Measurements from ENCODE around the gene PLA2G1B. TPM values are rescaled to one million over a fixed set of nuclear protein-coding genes. Genes with fewer than 3 reads are reported as not detected.

PLA2G1B gene
- total RNA-seq, 2 experiments from 2014 or later: 0.99 TPM; not detected in 1

DNA sequence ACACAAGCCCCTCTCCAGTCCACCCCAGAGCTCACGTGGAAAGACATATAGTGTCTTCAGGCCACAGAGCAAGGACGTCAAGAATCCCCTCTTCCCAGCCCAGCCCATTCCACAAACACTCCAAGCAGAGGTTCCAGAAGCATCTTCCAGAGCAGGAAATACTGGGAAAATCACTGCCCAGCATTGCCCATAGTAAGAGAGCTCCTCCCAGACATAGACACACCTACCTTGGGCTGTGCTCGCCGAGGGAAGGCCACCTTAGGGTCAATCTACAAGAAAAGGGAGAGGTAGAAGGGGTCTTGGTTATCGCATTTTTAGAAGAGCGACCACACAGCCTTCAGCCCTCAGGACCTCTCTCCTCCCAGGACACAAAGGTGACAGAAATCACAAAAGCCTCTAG, 36.9 kb upstream of the PLA2G1B start:
- H3K27ac Mint-ChIP-seq: no peak overlapping the region
- no peak overlapping the region for H3K4me3 Mint-ChIP-seq
- H3K9me3 Mint-ChIP-seq: no peaks in the 10 kb centered on the region
- peaks cover 54% of the 10 kb centered on the region for H3K27me3 Mint-ChIP-seq
- ChIA-PET POLR2A (interaction anchor here (0.7 to 1.2 kb wide), 2 partner anchors 12 to 52 kb away, joined by 3 read pairs; no protein-coding TSS in a partner anchor), CTCF (interaction anchor here (1.4 to 1.9 kb wide), 2 partner anchors 8 to 10 kb away, joined by 3 to 5 read pairs; no protein-coding TSS in a partner anchor)
- TF ChIP-seq, protein P1, sequence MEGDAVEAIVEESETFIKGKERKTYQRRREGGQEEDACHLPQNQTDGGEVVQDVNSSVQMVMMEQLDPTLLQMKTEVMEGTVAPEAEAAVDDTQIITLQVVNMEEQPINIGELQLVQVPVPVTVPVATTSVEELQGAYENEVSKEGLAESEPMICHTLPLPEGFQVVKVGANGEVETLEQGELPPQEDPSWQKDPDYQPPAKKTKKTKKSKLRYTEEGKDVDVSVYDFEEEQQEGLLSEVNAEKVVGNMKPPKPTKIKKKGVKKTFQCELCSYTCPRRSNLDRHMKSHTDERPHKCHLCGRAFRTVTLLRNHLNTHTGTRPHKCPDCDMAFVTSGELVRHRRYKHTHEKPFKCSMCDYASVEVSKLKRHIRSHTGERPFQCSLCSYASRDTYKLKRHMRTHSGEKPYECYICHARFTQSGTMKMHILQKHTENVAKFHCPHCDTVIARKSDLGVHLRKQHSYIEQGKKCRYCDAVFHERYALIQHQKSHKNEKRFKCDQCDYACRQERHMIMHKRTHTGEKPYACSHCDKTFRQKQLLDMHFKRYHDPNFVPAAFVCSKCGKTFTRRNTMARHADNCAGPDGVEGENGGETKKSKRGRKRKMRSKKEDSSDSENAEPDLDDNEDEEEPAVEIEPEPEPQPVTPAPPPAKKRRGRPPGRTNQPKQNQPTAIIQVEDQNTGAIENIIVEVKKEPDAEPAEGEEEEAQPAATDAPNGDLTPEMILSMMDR (IDR thresholded peaks at IDR 0.05): no peak
- no peak for ATAC-seq
- H3K4me1 Mint-ChIP-seq (ENCODE audit: low read depth): peaks cover 6% of the 10 kb centered on the region
- intact Hi-C loops (cut with micrococcal nuclease): no loop called here
- H3K36me3 Mint-ChIP-seq (ENCODE audit: low read depth): no peaks in the 10 kb centered on the region
- no peak for DNase-seq

DNA sequence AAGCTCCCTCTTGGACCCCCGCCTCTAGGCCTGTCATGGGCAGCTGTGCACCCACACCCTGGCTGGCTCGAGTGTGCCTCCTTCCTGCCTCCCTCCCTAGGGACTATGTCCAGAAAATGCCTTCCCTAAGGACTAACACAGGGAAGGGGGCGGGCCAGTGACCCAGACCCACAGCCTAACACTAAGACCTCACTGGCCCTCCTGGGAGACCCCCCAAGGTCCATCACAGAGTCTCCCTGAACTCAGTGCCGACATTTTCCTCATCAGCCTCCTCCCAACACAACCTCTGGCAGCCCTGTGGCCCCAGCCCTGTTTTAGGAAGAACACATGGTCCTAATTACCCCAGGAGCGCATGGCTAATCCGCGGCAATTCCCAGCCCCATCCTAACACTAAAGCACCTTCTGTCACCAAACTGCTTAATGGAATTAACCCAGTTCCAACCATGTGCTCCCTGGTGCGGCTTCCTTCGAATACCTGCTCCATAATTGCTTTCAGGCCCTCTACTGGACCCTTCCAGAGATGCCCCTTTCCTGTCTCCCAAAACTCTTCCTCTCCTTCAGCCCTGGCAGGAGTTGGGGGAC, 35.8 kb upstream of the PLA2G1B start:
- intact Hi-C loops (cut with micrococcal nuclease): no loop called here
- Mint-ChIP-seq H3K4me1 (ENCODE audit: low read depth) (peaks cover 6% of the 10 kb centered on the region), H3K4me3 (no peak overlapping the region), H3K27ac (no peak overlapping the region), H3K9me3 (no peaks in the 10 kb centered on the region), H3K27me3 (peaks cover 57% of the 10 kb centered on the region), H3K36me3 (ENCODE audit: low read depth) (no peaks in the 10 kb centered on the region)
- DNase-seq (no peak), ATAC-seq (no peak)
- TF ChIP-seq, protein P1 (IDR thresholded peaks at IDR 0.05): no peak
- ChIA-PET POLR2A (interaction anchor here (0.7 to 1.2 kb wide), 2 partner anchors 13 to 53 kb away, joined by 3 read pairs; no protein-coding TSS in a partner anchor), CTCF (interaction anchor here (1.5 to 1.9 kb wide), 3 partner anchors 9 to 67 kb away, joined by 3 to 5 read pairs (median 4); no protein-coding TSS in a partner anchor)

GRCh38 chr12:120362516-120363273, 35.1 kb upstream of the PLA2G1B start:
- Mint-ChIP-seq H3K36me3 (ENCODE audit: low read depth) (no peaks in the 10 kb centered on the region), H3K4me1 (ENCODE audit: low read depth) (peaks cover 4% of the 10 kb centered on the region), H3K9me3 (no peaks in the 10 kb centered on the region), H3K27me3 (peaks cover 59% of the 10 kb centered on the region), H3K27ac (no peak overlapping the region), H3K4me3 (no peak overlapping the region)
- POLR2A ChIA-PET: no interaction called here
- ATAC-seq (no peak), DNase-seq (no peak)
- TF ChIP-seq, protein P1 (IDR thresholded peaks at IDR 0.05): no peak
- intact Hi-C loops (cut with micrococcal nuclease): no loop called here
- CTCF ChIA-PET: interaction anchor here (1.5 to 1.6 kb wide), 2 partner anchors 45 to 67 kb away, joined by 3 to 4 read pairs; no protein-coding TSS in a partner anchor

GRCh38 chr12:120361506-120362208, 34.1 kb upstream of the PLA2G1B start:
- no peaks in the 10 kb centered on the region for H3K36me3 Mint-ChIP-seq (ENCODE audit: low read depth)
- ATAC-seq (peak; percentile 50), DNase-seq (peak; percentile 59)
- ChIA-PET POLR2A (no interaction called here), CTCF (interaction anchor here (1.5 kb wide), 1 partner anchor 68 kb away, joined by 4 read pairs; no protein-coding TSS in a partner anchor)
- intact Hi-C loops (cut with micrococcal nuclease): no loop called here
- H3K27ac Mint-ChIP-seq: no peak overlapping the region
- TF ChIP-seq, protein P1 (IDR thresholded peaks at IDR 0.05): no peak
- H3K27me3 Mint-ChIP-seq: peaks cover 50% of the 10 kb centered on the region
- no peaks in the 10 kb centered on the region for H3K4me1 Mint-ChIP-seq (ENCODE audit: low read depth)
- no peak overlapping the region for H3K4me3 Mint-ChIP-seq
- H3K9me3 Mint-ChIP-seq: no peaks in the 10 kb centered on the region
